ENCODE data around the gene SHKBP1. TPM values are rescaled to one million over a fixed set of nuclear protein-coding genes. Genes with fewer than 3 reads are reported as not detected.

The SHKBP1 gene
- total and polyA plus RNA-seq, 9 of the 15 experiments (the other 6 are each of a cell fraction or from before 2014, with no cell fraction given), result 1.2 to 58.1 (median 22.3) TPM

DNA sequence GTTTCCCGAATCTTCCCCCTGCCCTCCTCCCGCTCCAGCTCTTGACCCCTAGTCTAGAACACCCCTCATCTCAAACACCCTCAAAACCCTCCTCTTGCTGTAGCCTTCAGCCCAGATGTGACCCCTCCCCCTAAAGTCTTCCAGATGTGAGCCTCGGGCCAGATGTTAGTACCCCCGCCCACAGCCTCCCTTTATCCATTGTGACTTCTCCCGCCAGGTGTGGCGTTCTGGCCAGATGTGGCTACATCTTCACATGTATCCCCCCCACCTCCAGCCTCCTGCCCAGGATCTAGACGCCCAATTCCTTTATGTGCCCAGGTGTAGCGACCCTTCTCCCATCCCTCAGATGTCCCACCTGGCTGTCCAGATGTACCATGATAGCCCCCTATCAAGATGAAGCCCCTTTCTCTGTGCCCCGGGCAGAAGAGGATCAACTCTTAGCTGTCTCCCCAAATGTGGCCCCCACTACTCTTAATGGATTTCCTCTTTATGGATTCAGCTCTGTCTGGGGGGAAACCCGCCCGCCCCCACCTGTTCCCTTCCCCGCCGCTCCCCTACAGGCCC lies 24.0 kb downstream of the SHKBP1 start (continued):
- peak; percentile 77 for TF ChIP-seq ZBTB33 (CRISPR knock-in tag; IDR thresholded peaks at IDR 0.05)
- TF ChIP-seq, protein P1, sequence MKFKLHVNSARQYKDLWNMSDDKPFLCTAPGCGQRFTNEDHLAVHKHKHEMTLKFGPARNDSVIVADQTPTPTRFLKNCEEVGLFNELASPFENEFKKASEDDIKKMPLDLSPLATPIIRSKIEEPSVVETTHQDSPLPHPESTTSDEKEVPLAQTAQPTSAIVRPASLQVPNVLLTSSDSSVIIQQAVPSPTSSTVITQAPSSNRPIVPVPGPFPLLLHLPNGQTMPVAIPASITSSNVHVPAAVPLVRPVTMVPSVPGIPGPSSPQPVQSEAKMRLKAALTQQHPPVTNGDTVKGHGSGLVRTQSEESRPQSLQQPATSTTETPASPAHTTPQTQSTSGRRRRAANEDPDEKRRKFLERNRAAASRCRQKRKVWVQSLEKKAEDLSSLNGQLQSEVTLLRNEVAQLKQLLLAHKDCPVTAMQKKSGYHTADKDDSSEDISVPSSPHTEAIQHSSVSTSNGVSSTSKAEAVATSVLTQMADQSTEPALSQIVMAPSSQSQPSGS (CRISPR knock-in tag; IDR thresholded peaks at IDR 0.05), result no peak
- TF ChIP-seq ZNF518B (CRISPR knock-in tag; IDR thresholded peaks at IDR 0.05), result no peak
- no peak for TF ChIP-seq POLR3G (IDR thresholded peaks at IDR 0.05; ENCODE audit: extremely low read depth, insufficient read length, insufficient replicate concordance)
- no peak for TF ChIP-seq TSC22D4 (tag; IDR thresholded peaks at IDR 0.05)
- TF ChIP-seq ZEB2 (IDR thresholded peaks at IDR 0.05), result peak; percentile 32; the same call in 1 of the 2 replicates
- no peak for TF ChIP-seq HSF4 (CRISPR knock-in tag; IDR thresholded peaks at IDR 0.05; ENCODE audit: borderline replicate concordance)
- TF ChIP-seq RBM34 (IDR thresholded peaks at IDR 0.05; ENCODE audit: borderline replicate concordance, insufficient read depth, low read length), result no peak
- no peak for TF ChIP-seq ZNF24 (IDR thresholded peaks at IDR 0.05)
- TF ChIP-seq TRIM28 (IDR thresholded peaks at IDR 0.05), result no peak
- no peak for TF ChIP-seq NFRKB (IDR thresholded peaks at IDR 0.05; ENCODE audit: low read depth)
- no peak for TF ChIP-seq PTRF (tag; IDR thresholded peaks at IDR 0.05)
- no peak for TF ChIP-seq STAT5A (IDR thresholded peaks at IDR 0.05; ENCODE audit: borderline replicate concordance, low read length)
- peak; percentile 65 for TF ChIP-seq CBFA2T2 (conservative IDR thresholded peaks at IDR 0.05)
- TF ChIP-seq, protein P2, sequence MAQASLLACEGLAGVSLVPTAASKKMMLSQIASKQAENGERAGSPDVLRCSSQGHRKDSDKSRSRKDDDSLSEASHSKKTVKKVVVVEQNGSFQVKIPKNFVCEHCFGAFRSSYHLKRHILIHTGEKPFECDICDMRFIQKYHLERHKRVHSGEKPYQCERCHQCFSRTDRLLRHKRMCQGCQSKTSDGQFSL (CRISPR knock-in tag; IDR thresholded peaks at IDR 0.05), result peak; percentile 79
- TF ChIP-seq, protein P2 (tag; IDR thresholded peaks at IDR 0.05), result no peak
- TF ChIP-seq RBM15 (IDR thresholded peaks at IDR 0.05; ENCODE audit: insufficient read depth, low read length), result no peak
- TF ChIP-seq SAFB (IDR thresholded peaks at IDR 0.05; ENCODE audit: borderline replicate concordance, low read depth, low read length), result no peak
- no peak for TF ChIP-seq ZNF239 (CRISPR knock-in tag; IDR thresholded peaks at IDR 0.05)
- no peak for TF ChIP-seq BRF2 (IDR thresholded peaks at IDR 0.05; ENCODE audit: borderline replicate concordance, insufficient read depth, insufficient read length)

All from K562 (cell line).